Activated CD4-positive, alpha-beta memory T cell treated with anti-CD3 and anti-CD28 coated beads, Interleukin-2, amount 10 ng/mL, durations not matched to agents 7 days and 5 days (primary cell): ENCODE results near the gene MAMDC2. TPM values are rescaled to one million over a fixed set of nuclear protein-coding genes. Genes with fewer than 3 reads are reported as not detected.

Experiments used
- CTCF ChIA-PET: fragments of 350-600 bp; sonication (Branson Sonifier 250); formaldehyde crosslinking; loops from one replicate; lab custom pipeline; 2021; ENCODE audit warnings: antibody characterized with exemption, inconsistent platforms; lab: Charles Lee
- POLR2A ChIA-PET: fragments of 350-600 bp; sonication (Branson Sonifier 250); formaldehyde crosslinking; loops from one replicate; lab custom pipeline; 2021; ENCODE audit warnings: antibody characterized with exemption; lab: Charles Lee
- DNase-seq: peaks from one replicate; pipeline ENCODE4 v3.0.0-alpha.2; 2020
- H3K27ac Mint-ChIP-seq: one replicate; pipeline ENCODE4 v1.8.0; 2021; ENCODE audit warnings: mild to moderate bottlenecking, mixed read lengths
- H3K27me3 Mint-ChIP-seq: one replicate; pipeline ENCODE4 v1.8.0; 2021; ENCODE audit warnings: mixed read lengths
- H3K36me3 Mint-ChIP-seq: one replicate; pipeline ENCODE4 v1.8.0; 2021; ENCODE audit warnings: low read depth, mixed read lengths
- H3K4me1 Mint-ChIP-seq: one replicate; pipeline ENCODE4 v1.8.0; 2021; ENCODE audit warnings: mixed read lengths
- H3K4me3 Mint-ChIP-seq: one replicate; pipeline ENCODE4 v1.8.0; 2021; ENCODE audit warnings: mild to moderate bottlenecking, mixed read lengths
- H3K9me3 Mint-ChIP-seq: one replicate; pipeline ENCODE4 v1.8.0; 2021; ENCODE audit warnings: mixed read lengths
- total RNA-seq, 2 experiments: library from RNA; stranded (reverse); gene quantifications; one replicate each; pipeline ENCODE4 v1.2.3, GENCODE V29; 2021

The MAMDC2 gene
- total RNA-seq, 2 experiments from 2014 or later = 0.05 TPM; not detected in 1

DNA sequence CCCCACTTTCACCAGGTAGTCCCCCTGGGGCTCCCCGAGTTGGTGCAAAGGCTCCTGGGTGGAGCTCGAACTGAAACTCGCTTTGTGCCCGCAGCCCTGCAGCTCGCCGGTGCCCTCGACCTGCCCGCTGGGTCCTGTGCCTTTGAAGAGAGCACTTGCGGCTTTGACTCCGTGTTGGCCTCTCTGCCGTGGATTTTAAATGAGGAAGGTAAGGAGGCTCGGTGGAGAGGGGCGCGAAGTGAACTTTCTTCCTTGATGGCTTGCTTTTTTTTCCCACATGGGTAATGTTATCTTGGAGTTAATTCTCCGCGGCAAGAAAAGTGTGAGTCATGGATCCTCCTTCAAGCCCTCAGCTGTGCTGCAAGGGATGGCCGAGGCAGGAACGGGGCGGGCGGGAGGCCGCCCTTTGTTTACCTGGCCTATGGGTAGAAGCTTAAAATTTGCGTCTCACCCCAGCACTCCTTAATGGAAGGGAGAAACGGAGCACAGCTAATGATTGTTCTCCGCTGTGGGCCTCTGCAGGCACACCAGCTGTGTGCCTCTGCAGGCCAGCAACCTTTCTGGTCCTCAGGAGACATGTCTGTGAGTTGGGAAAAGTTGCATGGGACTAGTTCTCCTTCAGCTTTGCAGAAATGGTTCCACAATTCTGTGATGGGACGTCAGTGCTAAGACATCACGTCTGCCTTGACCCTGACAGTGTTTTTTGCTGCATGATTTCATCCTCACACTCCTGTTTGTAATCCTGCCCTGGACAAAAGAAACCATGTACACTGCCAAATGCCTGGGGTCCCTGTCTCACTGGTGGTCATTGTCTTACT lies 1.1 kb downstream of the MAMDC2 start:
- no peak for DNase-seq
- CTCF ChIA-PET = interaction anchor here (1.4 kb wide), 1 partner anchor 67 kb away, joined by 6 read pairs; no protein-coding TSS in a partner anchor
- peaks cover 52% of the 10 kb centered on the region for H3K27me3 Mint-ChIP-seq
- peaks cover 22% of the 10 kb centered on the region for H3K4me1 Mint-ChIP-seq
- no peak overlapping the region for H3K27ac Mint-ChIP-seq
- no peaks in the 10 kb centered on the region for H3K9me3 Mint-ChIP-seq
- H3K4me3 Mint-ChIP-seq = peak overlapping the region; percentile 35
- POLR2A ChIA-PET = no interaction called here
- H3K36me3 Mint-ChIP-seq = no peaks in the 10 kb centered on the region

DNA sequence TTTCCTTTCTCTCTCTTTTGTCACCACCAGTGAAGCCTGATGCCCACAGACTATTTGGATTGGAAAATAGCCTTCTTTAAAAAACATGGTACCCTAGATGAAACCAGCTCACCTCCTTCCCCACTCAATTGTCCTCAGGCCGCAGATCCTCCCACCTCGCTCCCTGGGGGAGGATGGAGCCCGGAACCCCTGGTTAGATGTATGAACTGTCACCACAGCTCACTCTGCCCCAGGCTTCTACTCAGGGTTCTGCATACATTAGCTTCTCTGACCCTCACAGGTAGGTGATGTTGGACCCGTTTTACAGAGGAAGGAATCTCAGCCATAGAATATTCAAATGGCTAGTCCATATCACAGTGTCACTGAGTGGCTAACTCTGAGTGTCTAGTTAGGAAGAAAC lies 1.8 kb downstream of the MAMDC2 start:
- no peaks in the 10 kb centered on the region for H3K36me3 Mint-ChIP-seq
- ChIA-PET POLR2A (no interaction called here), CTCF (interaction anchor here (1.2 kb wide), 1 partner anchor 68 kb away, joined by 3 read pairs; no protein-coding TSS in a partner anchor)
- DNase-seq = no peak
- no peak overlapping the region for H3K27ac Mint-ChIP-seq
- H3K4me3 Mint-ChIP-seq = no peak overlapping the region
- H3K4me1 Mint-ChIP-seq = peaks cover 22% of the 10 kb centered on the region
- no peaks in the 10 kb centered on the region for H3K9me3 Mint-ChIP-seq
- peaks cover 52% of the 10 kb centered on the region for H3K27me3 Mint-ChIP-seq

DNA sequence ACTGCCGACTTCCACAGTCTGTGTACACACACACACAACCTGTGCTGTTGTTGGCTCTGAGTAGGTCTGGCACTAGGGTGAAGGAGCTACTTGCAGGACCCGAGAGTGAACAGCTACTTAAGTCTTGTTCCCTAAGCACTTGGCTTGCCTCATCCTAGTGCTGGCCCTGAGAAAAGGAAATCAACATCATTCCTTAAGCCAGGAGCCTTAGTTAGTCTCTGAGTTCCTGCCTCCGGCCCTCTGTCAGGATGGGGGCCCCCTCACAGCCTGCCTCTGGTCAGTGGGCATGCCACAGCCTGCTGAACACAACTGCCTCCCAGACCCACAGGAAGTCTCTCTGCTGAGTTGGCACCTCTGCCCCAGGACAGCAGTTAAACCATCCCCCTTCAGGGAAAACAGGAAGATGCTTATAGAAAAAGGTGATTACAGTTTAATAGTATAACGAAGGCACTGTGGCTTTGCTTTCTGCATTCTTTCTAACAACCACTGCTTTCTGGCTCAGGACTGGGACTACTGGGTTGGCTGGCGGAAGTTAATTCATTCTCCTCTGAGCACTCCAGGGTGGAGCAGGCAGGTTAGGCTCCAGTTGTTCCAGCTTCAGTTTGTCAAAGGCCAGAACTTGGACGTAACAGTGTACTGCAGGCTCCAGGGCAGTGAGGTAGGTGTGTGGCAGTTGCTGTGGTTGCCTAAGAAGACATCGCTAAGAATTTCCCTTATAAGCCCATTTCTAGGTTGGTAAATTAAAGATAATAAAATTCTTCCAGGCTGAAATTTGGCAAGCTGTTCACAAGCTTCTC lies 2.8 kb downstream of the MAMDC2 start:
- no peak overlapping the region for H3K4me3 Mint-ChIP-seq
- H3K36me3 Mint-ChIP-seq = no peaks in the 10 kb centered on the region
- no peak overlapping the region for H3K27ac Mint-ChIP-seq
- CTCF ChIA-PET = interaction anchor here (1.2 kb wide), 1 partner anchor 67 kb away, joined by 3 read pairs; no protein-coding TSS in a partner anchor
- H3K27me3 Mint-ChIP-seq = peaks cover 57% of the 10 kb centered on the region
- POLR2A ChIA-PET = no interaction called here
- H3K4me1 Mint-ChIP-seq = peaks cover 22% of the 10 kb centered on the region
- no peaks in the 10 kb centered on the region for H3K9me3 Mint-ChIP-seq
- no peak for DNase-seq

DNA sequence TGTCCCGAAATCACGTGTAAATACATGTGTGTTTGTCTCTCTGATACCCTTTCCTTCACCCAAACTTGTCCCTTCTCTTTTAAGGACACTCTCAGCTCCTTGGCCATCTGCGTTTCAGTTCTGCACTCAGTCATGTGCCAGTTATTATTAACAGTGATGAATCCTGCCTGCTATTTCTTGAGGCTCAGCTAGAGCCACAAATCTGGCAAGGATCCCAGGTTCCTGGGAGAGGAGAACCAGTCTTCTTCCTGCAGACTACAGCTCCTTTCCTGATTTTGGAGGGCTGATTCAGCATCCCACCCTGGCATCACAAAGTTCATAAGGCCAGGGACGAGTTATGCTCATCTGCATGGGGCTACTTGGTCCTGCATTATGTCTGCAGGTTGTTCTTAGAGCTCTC lies 5.6 kb downstream of the MAMDC2 start:
- Mint-ChIP-seq H3K9me3 (no peaks in the 10 kb centered on the region), H3K4me1 (peaks cover 19% of the 10 kb centered on the region), H3K4me3 (no peak overlapping the region), H3K36me3 (no peaks in the 10 kb centered on the region), H3K27ac (no peak overlapping the region), H3K27me3 (peaks cover 41% of the 10 kb centered on the region)
- no peak for DNase-seq
- ChIA-PET POLR2A (no interaction called here), CTCF (no interaction called here)

DNA sequence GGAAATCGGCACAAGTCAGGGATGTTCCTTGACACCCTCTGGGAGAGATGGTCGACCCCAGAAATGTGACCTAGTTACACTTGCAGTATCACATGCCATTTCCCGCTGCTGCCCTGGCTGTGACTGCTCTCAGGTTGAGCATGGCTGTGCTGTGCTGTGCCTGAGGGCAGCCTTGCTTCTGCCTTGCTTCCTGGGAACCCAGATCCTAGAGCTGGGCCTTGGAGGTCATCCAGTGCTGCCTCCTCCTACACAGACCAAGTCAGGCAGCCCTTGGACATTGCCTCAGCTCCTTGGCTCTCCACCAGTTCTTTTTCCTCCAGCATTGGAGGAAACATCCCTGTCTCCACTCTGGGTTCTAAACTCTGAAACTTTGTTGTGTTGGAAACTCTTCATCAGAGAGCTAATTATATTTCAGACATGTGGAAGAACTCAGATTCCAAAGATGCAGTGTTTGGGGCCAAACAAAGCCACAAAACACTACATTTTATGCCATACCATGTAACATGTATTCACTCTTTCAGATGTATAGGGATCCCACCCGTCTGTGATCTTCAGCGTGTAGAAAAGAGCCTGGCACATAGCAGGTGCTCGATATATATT lies 6.1 kb downstream of the MAMDC2 start:
- Mint-ChIP-seq H3K36me3 (no peaks in the 10 kb centered on the region), H3K27me3 (peaks cover 37% of the 10 kb centered on the region), H3K4me1 (peaks cover 14% of the 10 kb centered on the region), H3K9me3 (no peaks in the 10 kb centered on the region), H3K27ac (no peak overlapping the region), H3K4me3 (no peak overlapping the region)
- no peak for DNase-seq
- CTCF ChIA-PET = no interaction called here
- POLR2A ChIA-PET = no interaction called here

DNA sequence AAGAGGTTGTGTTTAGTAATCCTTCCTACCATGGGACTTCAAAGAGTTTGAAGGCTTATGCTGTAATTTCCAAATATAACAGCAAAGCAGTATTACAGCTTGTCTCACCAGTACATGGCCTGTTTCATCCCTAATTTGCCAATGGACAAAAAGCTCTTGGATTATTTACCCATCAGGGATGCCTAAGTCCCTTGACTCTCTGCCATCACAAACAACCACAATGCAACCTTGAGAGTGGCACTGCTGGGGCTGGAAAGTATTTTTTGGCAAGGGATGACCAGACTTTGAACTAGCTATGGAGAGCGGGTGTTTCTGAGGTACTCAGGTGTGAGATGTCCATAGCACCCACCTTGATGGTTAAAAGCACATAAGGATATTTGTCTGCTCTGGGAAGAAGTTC lies 9.1 kb downstream of the MAMDC2 start:
- Mint-ChIP-seq H3K4me1 (peaks cover 3% of the 10 kb centered on the region), H3K27ac (no peak overlapping the region), H3K27me3 (peaks cover 21% of the 10 kb centered on the region), H3K9me3 (no peaks in the 10 kb centered on the region), H3K36me3 (no peaks in the 10 kb centered on the region), H3K4me3 (no peak overlapping the region)
- ChIA-PET POLR2A (no interaction called here), CTCF (no interaction called here)
- DNase-seq = no peak

DNA sequence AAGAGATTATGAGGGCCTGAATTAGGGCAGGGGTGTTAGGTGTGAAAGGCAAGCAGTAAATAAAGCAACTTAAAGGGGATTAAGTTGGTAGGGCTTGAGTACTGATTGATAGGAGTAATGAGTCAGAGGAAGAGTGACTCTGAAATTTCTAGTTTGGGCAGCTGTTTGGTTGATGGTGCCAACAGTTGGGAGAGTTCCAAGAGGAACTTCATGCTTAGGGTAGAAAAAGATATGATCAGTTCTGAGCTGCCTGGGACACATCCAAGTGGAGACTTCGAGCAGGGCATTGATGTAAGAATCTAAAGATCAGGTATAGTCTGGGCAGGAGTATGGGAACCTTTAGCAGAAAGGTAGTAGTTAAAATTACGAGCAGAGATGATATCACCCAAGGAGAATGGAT lies 10.2 kb downstream of the MAMDC2 start:
- ChIA-PET POLR2A (no interaction called here), CTCF (interaction anchor here (1.1 kb wide), 1 partner anchor 56 kb away, joined by 4 read pairs; no protein-coding TSS in a partner anchor)
- no peaks in the 10 kb centered on the region for H3K9me3 Mint-ChIP-seq
- no peak for DNase-seq
- no peak overlapping the region for H3K27ac Mint-ChIP-seq
- no peaks in the 10 kb centered on the region for H3K36me3 Mint-ChIP-seq
- peaks cover 1% of the 10 kb centered on the region for H3K4me1 Mint-ChIP-seq
- peaks cover 18% of the 10 kb centered on the region for H3K27me3 Mint-ChIP-seq
- H3K4me3 Mint-ChIP-seq = no peak overlapping the region

DNA sequence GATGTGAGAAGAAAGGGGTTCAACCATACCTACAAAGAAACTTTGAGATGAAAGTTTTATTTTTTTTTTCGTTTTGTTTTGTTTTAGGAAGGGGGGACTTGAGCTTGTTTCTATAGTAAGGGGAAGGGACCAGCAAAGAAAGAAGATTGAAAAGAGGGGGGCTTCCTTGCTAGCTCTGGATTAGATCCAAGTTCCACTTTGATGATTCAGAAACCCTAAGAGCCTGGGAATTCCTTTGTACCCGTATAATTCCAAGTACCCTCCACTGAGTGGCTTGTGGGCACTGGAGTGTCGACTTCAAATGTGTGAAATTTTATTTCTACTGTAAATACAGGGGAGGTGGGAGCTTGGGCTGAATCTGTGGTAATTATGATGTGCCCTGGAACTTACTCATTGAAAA lies 10.9 kb downstream of the MAMDC2 start:
- no peak overlapping the region for H3K4me3 Mint-ChIP-seq
- no peak overlapping the region for H3K27ac Mint-ChIP-seq
- H3K27me3 Mint-ChIP-seq = peaks cover 17% of the 10 kb centered on the region
- ChIA-PET CTCF (interaction anchor here (1.1 kb wide), 1 partner anchor 56 kb away, joined by 4 read pairs; no protein-coding TSS in a partner anchor), POLR2A (no interaction called here)
- H3K36me3 Mint-ChIP-seq = no peaks in the 10 kb centered on the region
- H3K9me3 Mint-ChIP-seq = no peaks in the 10 kb centered on the region
- no peak for DNase-seq
- H3K4me1 Mint-ChIP-seq = no peaks in the 10 kb centered on the region

DNA sequence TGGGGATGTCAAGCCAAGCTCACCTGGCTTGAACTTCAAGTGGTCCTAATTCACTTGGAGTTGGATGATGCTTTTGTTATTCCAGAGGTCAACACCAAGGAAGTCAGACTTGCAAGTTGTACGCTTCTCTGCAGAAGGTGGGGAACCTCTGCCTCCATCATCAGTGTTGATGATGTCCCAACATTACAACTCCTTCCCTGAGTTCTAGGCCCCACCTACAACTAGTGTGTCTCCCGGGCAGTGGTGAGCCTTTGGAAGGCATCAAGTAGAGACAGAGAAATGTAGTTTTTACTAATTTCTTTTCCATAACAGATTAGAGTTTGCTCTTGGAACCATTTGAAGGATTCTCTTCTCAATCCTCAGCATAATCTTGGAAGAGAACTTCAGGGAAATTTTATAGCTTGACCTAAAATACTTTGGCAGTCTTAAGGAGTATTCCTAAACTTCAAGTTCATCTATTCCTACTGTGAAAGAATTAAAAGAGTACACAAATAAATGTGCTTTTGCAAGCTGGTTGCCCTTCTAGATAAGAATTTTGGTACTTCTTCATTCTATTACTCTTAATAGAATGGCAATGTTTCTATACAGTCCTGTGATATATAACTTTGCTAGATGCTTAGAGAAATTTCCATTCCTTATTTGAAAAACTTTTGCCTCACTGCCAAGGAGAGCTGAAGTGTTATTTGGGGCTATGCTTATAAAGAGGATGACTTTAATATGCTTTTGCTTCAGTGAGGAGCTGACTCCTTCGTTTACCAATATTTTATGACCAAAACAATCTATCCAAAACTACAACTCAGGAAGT lies 12.0 kb downstream of the MAMDC2 start:
- no peak for DNase-seq
- no peak overlapping the region for H3K27ac Mint-ChIP-seq
- H3K4me1 Mint-ChIP-seq = no peaks in the 10 kb centered on the region
- ChIA-PET CTCF (no interaction called here), POLR2A (no interaction called here)
- H3K36me3 Mint-ChIP-seq = no peaks in the 10 kb centered on the region
- peaks cover 17% of the 10 kb centered on the region for H3K27me3 Mint-ChIP-seq
- H3K4me3 Mint-ChIP-seq = no peak overlapping the region
- no peaks in the 10 kb centered on the region for H3K9me3 Mint-ChIP-seq

DNA sequence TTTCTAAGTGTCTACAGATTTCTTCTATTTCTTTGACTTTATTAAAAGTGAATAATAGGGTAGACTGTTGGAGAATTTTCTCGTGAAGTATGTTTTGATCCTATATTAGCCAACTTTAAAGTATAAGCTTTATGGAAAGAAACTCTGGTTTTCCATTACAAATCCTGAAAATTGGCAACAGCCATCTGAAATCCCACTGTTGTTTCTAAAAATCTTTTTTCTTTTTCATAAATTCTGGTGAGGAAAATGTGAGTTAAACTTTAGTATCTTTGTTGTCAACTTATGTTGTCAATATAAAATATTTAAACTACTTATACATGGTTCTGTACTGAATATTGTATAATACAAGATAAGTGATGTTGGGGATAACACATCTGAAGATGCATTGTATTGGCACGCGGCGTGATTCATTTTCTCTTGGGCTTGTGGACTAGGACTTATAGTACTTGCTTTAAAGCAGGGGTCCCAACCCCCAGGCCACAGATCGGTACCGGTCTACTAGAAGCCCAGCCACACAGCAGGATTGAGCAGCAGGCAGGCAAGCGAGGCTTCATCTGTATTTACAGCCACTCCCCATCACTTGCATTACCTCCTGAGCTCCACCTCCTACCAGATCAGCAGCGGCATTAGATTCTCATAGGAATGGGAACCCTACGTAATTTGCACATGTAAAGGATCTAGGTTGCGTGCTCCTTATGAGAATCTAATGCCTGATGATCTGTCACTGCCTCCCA lies 12.7 kb downstream of the MAMDC2 start:
- Mint-ChIP-seq H3K27me3 (peaks cover 11% of the 10 kb centered on the region), H3K4me1 (no peaks in the 10 kb centered on the region), H3K27ac (no peak overlapping the region), H3K36me3 (no peaks in the 10 kb centered on the region), H3K4me3 (no peak overlapping the region), H3K9me3 (no peaks in the 10 kb centered on the region)
- DNase-seq = no peak
- POLR2A ChIA-PET = no interaction called here
- CTCF ChIA-PET = no interaction called here

DNA sequence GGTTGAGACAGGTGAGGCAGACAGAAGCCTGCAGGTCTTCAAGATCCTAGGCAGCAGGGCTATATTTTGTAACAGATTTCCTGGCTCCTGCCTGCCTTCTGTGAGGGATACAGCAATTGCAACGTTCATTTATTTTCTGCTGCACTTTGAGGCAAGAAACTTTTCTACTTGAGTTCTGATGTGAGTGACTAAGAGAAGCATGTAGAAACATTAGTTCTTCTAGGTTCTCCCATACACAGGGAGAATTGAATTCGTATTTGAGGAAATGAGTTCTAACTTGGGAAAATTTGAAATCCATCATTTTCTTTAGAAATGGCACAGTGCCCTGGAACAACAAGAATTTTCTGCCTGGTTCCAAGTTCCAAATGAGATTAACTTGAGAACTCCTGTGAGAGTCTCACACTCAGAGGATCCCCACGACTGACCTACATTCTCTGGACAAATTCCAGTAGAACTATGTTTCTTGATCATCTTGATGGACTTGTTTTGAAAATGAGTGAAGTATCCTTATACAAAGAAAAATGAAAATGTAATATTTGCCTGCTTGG lies 15.0 kb downstream of the MAMDC2 start:
- no peak overlapping the region for H3K4me3 Mint-ChIP-seq
- H3K4me1 Mint-ChIP-seq = no peaks in the 10 kb centered on the region
- ChIA-PET CTCF (no interaction called here), POLR2A (no interaction called here)
- no peaks in the 10 kb centered on the region for H3K9me3 Mint-ChIP-seq
- H3K36me3 Mint-ChIP-seq = no peaks in the 10 kb centered on the region
- peaks cover 12% of the 10 kb centered on the region for H3K27me3 Mint-ChIP-seq
- no peak overlapping the region for H3K27ac Mint-ChIP-seq
- no peak for DNase-seq
